SIG-M5 treated with dmso at 0.1 percent for 504 hours (cell line): ENCODE results near the gene NEDD4L.
A peak's percentile ranks its signal among the peaks of the same experiment; 100 is the strongest.
"Not testable (repeated sequence)": the region's sequence is repeated elsewhere in the genome, so short reads cannot be mapped to it uniquely, and the experiment has no call there.

Source experiments
- DNase-seq: peaks from one replicate; lab custom pipeline; 2025; ENCODE audit not compliant: unreplicated experiment; lab: John Stamatoyannopoulos, UW

NEDD4L gene

GRCh38 chr18:58026395-58026794, 17.6 kb upstream of the NEDD4L start:
- no peak for DNase-seq

- no peak for DNase-seq
These were observed 17.2 kb upstream of the NEDD4L start for GRCh38 chr18:58026857-58027256.

DNA sequence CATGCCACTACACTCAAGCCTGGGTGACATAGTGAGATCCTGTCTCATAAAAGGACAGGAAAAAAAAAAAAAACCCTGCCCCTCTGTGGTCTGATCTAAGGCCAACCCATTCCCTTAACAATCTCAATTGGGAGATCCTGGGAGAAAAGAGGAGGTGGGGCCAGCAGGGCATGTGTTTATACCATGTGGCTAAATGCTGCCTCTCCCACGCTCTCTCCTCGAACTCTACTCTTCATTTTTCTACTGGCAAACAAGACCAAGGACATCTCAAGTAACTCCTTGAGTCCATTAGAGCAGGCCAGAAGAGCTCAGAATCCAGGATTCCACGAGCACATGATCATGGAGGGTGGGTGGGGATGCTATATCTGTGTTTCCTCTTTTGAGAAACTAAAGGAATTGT, 16.7 kb upstream of the NEDD4L start:
- DNase-seq, result no peak

GRCh38 chr18:58028109-58028784, 15.8 kb upstream of the NEDD4L start:
- DNase-seq, result no peak

DNA sequence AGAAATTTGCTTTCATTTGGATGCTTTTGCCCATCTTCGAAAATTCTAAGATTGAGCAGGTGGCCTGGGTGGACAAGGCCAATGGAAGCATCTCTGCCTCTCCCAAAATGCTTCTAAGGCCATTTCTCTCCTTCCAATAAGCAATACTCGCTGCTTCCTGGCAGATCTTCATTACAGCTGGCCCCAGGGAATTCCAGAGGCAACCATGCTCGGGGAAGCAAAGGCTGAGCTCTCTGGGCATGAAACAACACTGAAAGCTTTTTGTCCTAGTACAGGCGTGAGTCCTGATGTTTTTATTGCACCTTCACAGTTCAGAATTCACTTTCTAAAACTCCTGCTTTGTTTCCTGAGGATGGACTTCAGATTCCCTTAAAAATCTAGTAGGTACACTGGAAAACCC, 11.8 kb upstream of the NEDD4L start:
- DNase-seq, result no peak

DNA sequence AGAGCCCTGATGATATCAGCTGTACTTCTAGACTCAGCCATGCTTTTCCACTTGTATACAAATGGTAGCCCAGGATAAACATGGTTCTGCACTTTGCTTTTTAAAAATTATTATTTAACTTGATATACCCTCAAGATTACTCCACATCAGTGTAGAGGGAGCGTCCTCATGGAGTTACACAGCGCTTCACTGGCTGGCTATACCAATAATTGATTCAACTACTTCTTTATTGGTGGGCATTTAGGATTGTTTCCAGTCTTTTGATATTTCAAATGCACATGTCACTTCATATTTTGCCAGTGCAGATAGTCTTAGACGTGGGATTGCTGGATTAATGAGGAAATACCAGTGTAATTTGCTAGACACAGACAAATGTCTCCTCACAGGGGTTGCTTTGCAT, 10.8 kb upstream of the NEDD4L start:
- no peak for DNase-seq

GRCh38 chr18:58034370-58034769, 9.7 kb upstream of the NEDD4L start:
- DNase-seq, result no peak

DNA sequence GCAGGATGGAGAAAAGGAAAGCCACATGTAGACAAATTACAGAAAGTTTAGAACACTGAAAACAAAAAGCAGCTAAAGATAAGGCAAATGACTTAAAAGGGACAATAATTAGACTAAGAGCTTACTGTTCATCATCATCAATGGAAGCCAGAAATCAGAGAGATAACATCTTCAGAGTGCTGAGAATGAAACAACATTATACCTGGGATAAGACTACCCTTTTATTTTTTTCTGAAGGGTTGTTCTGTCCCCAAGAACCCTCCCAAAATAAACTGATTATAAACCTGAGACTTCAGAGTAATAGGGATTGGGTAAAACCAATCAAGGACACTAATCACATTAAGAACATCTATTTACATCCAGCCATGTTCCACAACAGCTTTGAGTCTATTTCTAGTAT, 6.9 kb upstream of the NEDD4L start:
- no peak for DNase-seq

GRCh38 chr18:58038063-58038462, 6.0 kb upstream of the NEDD4L start:
- peak; percentile 85 for DNase-seq

- DNase-seq, result peak; percentile 36
These were observed 2.4 kb upstream of the NEDD4L start for GRCh38 chr18:58041633-58042032.

GRCh38 chr18:58042826-58043490, 1.1 kb upstream of the NEDD4L start:
- DNase-seq, result no peak

- peak; percentile 67 for DNase-seq
These were observed 580 bp downstream of the NEDD4L start for GRCh38 chr18:58044370-58045241.

DNA sequence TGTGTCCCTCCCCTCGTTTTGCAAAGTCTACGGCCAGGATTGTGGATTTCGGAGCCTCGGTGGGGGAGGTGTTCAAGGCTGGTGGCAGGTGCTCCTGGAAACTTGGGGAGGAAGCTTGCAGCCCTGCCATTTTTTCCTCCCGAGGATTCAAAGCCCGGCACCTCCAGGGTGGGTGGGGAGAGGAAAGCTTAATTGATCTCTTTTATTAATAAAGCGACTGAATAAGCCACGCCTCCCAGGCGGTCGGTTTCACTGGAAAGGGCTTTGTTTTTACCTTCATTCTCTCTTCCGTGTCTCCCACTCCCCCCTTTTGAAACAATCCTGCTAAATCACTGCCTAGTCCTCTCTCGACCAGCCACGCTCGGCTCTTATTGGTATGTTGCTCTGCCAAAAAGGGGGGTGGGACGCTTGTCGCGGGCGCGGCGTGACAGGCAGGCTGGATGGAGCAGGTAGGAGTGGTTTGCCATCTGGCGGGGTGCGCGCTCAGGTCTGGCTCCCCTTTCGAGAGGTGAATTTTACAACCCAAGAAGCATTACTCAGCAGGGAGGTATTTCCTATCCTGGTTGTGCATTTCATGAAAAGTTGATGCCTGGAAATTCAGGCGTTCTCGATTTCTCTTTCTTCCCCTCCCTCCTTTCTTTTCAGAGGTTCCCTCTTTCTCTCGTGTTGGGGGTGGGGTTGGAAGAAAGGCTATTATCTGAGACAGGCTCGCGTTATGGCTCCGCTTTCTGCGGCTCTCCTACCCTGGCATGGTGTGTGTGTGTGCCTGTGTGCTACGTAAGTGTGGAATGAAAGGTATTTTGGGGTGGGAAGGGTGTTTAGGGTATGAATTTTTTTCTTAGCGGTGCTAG, 1.4 kb downstream of the NEDD4L start:
- peak; percentile 27 for DNase-seq

DNA sequence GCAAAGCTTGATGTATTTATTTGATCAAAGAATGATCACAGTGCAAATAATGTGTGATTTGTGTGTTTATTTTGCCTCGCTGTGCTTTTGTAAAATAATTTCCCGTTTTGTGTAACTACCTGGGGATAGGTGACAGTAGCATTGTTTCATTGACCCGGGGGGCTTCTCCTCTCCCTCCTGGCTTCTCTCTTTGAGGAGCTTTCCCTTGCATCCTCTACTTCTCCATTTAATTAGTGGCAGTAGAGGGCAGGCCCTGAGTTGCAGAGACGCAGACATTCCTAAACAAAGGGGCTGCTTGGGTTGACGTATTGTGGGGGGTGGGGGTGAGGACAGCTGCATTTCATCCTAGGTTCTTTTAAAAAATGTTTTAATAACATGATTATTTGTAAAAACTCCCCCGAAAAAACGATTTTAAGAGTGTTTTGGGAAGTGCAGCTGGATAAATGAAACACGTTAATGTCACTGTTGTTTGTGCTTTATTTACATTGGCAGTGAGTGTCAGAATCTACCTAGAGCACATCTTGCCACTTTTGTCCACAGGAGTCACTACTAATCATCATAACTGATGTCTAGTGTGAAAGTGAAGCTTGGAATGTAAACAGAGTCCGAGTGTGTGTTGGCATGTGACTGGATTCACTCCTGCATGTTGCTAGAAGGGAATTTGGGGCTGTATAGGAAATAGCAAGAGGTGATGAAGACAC, 2.2 kb downstream of the NEDD4L start:
- no peak for DNase-seq

- DNase-seq, result no peak
These were observed 2.9 kb downstream of the NEDD4L start for GRCh38 chr18:58046794-58047555.

GRCh38 chr18:58047556-58047882, 3.5 kb downstream of the NEDD4L start:
- DNase-seq, result no peak

DNA sequence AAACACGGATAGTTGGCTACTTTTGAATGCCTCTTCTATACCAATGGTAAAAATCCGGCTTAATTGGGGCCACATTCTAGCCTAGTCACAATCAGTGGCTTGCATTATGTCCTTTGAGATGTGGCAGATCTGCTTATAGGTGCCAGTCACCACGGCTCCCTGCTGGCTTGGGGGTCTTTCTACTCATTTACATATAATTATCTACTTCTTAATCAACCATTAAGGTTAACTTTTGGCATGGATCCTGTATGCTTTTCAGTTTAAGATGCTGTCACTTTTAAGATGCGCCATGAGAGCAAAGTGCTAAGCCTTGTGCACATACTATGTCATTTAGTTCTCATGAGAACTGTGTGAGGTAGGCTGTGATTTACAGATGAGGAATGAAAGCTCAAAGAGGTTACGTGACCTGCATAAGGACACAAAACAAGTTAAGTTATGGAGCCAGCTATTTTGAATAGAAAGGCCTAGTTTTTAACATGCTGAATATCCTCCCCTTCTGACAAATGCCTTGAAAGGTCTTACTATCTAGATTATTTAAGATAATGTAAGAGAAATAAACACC, 4.1 kb downstream of the NEDD4L start:
- no peak for DNase-seq

- DNase-seq, result no peak
These were observed 5.1 kb downstream of the NEDD4L start for GRCh38 chr18:58049000-58049688.

GRCh38 chr18:58050963-58051362, 6.9 kb downstream of the NEDD4L start:
- not testable (repeated sequence) for DNase-seq
